GM19455 (cell line): ENCODE data around the gene MROH2B.

ENCODE experiments used
- ATAC-seq: cut with Tn5 transposase; IDR thresholded peaks from one replicate; pipeline ENCODE4 v1.9.1; 2021; ENCODE audit not compliant: unreplicated experiment

Gene MROH2B

DNA sequence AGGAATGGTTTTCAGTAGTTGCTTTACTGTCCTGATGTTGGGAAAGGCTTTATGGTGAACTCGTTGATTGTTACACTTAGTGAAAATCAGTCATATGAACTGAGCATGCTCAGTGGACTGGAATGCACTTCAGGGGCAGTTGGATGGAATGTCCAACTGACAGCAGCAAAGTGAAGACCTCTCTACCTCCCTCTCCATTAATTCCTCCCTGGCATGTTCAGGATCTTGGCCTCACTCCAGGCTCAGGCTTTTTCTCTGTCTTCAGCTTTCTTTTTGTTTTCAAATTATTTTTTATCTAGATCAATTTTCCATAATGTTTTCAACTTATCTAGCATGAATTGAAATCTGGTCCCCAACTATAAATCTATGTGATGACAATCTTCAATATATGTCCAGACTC, at the start of gene MROH2B:
TSS of gene MROH2B (minus strand) at position 101 of the 400 bp plus-strand sequence. CDS start 490 bp downstream, outside the sequence.
- no peak for ATAC-seq

- no peak for ATAC-seq
Observed at GRCh38 chr5:41120600-41120999, 49.5 kb upstream of the MROH2B start.

DNA sequence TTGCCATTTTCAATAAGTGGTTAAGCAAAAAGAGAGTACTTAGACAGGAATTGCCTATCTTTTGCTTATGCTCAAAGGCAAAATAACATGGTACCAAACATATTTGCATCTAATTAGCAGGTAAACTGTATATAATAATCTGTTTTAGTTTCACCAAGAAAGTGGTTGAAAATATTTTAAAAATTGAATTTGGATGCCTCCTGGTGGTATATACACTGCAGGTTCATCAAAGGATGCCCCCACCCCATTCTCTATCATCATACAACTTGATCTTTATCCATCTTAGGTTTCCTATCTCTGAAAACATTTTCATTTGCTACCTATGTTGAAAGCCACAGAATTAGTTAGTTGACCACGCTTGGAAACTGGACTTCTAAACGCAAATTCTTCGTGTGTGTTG, 47.0 kb upstream of the MROH2B start:
- no peak for ATAC-seq

DNA sequence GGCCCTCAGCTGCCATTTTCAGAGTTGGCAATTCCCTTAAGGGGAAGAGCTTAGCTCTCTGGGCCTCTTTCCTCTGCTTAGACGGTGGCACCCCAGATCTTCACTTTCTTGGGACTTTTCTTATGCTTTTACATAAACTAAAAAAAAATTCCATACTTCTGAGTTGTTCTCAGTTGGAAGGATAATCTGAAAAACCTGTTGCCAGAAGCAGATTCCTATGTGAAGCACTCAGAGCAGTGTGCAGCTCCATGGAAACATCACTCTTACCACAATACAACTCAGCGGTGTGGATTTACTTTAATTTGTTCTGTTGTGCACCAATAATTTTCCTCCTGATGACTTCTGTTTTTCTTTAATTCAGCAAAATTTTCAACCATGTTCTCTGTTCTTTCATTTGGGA, 44.1 kb upstream of the MROH2B start:
- no peak for ATAC-seq

DNA sequence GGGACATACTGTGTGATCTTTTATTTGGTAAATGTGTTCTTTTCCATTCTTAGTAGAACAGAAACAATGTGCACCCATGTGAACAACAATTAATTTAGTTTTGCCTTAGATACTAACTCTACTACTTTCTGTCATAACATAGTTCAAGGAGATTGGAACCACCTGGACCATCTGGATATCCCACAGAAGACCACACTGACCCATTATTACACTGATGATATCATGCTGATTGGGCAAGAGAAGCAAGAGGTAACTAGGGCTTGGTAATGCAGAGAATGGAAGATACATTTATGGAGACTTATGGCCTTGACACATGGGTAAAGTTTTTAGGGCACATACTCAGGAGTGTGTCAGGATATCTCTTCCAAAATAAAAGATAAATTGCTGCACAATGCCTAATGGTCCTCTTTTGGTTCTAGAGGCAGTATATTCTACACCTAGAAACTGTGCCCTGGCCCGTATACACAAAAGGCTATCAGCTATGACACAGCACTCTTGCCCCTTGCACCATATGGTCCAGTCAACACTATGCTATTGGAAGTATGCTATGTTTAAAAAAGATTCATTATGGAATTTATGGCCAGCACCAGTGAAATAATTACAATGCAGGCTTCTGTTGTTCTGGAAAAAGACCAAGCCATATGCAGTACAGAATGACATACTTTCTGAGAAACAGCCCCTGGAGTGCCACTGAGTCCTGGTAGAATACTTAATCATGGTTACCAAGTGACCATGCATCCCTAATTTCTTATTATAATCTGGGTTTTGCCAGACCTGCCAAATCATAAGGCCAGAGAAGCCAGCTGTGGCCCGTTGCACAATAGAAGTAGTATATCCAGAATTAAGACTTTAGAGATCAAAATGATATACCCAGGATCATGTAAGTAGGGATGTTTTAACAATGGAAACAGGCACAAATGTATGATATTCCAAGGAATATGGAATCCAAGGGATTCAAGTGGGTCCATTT, 41.6 kb upstream of the MROH2B start:
- ATAC-seq = no peak

DNA sequence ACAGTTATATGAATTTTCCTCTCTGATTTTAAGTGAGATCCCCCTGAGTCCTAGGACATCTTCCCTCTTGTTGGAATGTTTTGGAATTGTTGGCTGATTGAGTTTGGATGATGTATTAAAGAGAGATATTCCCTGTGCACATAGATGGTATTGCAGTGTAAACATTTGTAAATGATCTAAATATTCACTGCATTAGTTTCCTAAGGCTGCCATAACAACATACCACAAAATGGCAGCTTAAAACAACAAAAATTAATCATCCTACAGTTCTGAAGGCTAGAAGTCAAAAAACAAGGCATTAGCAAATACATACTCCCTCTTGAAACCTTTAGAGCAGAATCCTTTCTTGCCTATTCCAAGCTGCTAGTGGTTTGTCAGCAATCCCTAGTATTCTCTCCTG, 38.0 kb upstream of the MROH2B start:
- ATAC-seq = no peak

GRCh38 chr5:41102341-41102740, 31.2 kb upstream of the MROH2B start:
- no peak for ATAC-seq

DNA sequence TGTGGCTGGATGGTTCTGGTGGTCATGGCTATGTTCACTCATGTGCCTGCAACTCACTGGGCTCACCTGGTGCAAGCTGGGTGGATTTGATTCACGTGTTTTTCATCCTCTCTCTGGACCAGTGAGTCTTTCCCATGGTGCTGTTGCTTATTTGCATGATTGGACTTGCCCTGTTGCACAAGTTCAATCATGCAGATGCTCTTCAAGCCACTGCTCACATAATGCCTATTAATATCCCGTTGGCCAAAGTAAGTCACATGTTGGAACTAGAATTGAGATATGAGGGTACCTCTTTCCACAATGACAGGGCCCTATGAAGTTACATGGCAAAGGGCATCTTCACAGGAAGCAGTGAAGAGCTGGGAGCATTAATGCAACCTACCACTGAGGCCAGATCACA, 26.5 kb upstream of the MROH2B start:
- no peak for ATAC-seq

GRCh38 chr5:41095324-41096101, 24.4 kb upstream of the MROH2B start:
- ATAC-seq = no peak

DNA sequence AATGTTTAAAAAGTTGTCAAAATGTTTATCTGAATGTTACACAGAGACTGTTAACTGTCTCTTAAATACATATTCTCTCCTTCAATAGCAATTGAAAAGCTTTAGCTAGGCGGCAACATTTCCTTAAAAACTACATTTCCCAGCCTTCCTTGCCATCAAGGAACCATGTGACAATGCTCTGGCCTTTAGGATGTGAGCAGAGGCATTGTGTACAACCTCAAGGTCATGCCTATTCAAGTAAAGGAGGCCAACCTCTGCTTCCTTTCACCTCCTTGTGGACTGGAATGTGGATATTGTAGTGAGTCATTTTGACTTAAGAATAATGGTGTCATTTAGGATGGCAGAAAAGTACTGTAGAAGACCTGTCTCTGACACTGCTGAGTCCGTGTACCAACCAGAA, 23.7 kb upstream of the MROH2B start:
- ATAC-seq = no peak

DNA sequence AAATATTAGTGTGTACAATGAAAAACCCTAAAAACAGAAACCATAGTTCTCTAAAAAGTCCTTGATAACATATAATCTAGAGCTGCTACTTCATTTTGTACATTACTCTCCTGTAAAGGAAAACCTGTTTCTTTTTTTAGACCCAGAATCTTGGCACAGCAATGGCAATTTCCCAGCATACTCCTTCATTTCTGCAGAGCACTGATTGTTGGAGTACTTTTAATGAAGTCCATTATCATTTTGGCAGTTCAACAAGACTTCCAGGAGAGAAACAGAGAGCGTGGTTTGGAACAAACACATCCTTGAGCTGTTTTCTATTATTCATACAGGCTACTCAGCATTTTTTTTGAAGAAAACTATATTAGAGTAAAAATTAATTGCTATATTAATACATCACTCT, 22.7 kb upstream of the MROH2B start:
- ATAC-seq = no peak

DNA sequence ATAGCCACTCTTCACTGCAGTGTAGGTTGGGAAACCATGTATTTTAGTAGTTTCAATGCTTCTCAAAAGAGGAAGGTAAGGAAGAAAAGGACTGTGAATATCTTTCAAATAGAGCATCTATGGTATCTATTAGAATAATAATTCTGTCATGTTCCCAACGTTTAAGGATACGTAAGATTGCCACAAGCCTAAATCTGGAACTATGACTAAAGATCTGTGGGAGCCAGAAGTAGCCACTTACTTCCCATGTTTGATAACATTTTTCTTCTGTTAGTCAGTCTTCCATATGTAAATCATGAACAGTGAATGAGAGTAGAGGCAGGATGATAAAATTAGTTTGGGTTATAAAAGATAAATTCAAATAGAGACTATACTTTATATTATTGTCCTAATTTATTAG, 16.3 kb upstream of the MROH2B start:
- ATAC-seq = no peak

DNA sequence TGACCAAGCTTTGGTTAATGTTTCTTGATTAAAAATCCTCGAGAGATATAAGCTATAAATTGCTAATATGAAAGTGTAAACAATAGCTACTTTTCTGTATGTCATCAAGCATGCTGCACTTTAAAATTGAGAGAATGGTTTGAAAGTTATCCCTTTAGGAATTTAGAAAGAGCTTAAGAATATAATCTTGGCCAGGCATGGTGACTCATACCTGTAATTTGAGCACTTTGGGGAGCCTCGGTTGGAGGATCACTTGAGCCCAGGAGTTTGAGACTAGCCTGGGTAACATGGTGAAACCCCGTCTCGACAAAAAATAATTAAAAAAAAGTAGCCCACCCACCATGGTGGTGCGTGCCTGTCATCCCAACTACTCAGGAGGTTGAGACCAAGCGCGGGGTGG, 12.2 kb upstream of the MROH2B start:
- no peak for ATAC-seq

DNA sequence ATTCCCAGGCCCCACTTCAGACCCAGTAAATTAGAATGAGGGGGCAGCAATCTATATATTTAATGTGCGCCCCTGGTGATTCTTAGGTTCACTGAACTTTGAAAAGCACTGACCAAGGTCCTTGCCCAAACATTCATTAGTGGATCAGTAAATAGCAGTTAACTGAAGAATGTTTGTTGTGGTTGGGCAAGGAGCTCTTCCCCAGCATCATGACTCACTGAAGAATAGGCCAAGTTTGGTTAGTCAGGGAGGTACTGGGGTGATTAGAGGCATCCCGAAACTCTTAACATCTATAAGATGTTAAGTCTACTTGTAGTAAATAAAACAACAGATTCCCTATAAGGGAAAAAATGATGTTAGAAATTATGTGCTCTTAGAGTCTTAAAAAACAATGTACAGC, 833 bp upstream of the MROH2B start:
- ATAC-seq = no peak

GRCh38 chr5:41067714-41068568, 3.2 kb downstream of the MROH2B start:
- no peak for ATAC-seq

DNA sequence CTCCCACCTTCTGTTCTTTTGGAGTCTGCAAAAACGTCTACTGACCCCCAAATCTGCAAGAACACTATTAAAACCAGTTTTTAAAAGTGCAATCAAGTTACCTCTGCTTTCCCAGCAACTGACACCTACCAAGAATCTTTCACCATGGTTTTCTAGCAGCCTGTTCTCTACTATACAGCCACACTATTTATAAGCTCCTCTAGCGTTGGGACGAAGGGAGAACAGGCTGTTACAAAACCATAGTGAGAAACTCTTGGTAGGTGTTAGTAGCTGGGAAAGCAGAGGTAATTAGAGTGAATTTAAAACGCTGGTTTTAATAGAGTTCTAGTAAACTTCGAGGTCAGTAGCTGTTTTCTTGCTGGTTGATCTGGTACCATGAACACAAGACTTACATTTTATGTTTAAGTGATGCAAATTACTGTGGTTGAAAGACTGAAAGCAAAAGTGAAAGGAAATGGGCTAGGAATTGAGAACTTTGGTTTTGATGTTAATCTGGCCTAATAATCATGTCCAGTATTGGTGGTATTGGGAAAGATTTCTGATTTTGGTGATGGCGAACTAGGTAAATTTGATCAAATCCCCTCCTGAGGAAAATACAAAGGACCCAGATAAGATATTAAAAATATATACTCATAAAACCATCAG, 5.3 kb downstream of the MROH2B start:
- ATAC-seq = no peak

DNA sequence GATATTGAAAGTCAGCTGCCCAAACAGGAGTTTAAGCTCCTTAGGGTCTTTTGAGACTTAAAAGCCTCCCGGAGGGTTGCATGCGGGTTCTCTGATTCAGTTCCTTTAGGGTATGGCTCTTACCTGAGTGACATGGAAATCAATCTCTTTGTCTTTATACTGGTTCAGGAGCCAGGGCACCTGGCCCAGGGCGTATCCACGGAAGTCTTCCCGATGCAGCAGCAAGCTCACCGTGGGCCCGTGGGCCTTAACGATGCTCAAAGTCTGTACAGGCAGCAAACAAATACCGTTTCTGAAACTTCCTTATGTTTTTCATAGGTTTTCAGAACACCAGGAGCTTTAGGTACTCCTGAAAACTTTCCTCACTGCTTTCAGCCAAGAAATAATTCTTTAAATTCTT, 13.2 kb downstream of the MROH2B start:
- ATAC-seq = no peak

- ATAC-seq = no peak
Observed at GRCh38 chr5:41057231-41057630, 13.9 kb downstream of the MROH2B start.

DNA sequence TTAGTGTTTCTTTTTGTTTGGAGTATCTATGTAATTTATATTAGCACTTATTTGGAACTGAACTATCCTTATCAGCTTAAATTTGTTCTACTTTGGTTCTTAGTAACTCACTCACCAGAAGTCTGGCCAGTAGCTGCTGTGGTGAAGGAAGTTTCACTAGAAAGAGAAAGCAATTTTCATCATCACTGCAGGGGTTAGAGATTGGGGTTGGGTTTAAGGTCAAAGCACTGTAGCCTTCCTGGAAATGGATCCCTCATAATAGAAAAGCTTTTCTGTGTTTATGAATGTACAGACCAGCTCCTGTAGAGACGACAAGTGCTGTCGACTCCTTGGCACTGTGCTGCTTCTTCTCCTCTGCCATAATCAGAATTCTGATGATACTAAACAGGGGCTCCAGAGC, 22.2 kb downstream of the MROH2B start:
- no peak for ATAC-seq

DNA sequence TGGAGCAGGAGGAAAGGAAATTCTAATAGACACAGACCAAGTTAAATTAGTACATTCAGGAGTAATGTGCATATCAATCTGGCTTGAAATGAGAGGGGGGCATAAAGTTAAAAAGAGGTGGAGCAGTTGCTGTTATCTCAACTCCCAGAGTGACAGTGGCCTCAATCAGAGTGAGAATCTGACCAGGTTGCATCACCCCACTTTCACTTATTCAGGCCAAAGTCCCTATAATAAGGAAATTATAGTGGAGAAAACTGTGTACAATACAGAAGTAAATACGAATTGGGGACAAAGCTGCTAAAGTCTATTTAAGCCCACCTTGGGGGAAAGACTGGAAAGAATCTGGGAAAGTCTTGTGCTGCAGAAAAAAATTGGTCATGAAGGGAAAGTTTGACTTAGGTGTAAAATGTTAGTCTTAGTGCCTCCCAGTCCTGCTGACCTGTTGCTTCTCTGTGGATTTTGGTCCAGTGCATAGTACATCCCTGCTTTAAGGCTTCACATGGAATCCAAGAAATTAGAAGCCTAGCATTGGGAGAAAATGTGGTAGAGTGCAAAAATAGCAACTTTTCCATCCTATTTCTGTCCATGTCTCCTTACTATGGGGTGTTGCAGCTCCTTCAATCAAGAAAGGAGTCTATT, 27.9 kb downstream of the MROH2B start:
- no peak for ATAC-seq
